22Rv1 (cell line): ENCODE measurements around the gene ZNF492.

Experiments used
- H3K27ac ChIP-seq: fragments of 450-650 bp; 2 replicates; pipeline ENCODE4 v1.5.1; 2017
- ZFX ChIP-seq: fragments of 450-650 bp; IDR thresholded peaks from 2 replicates; pipeline ENCODE4 v1.6.1; 2017; ENCODE audit warnings: antibody characterized with exemption, borderline replicate concordance
- TF ChIP-seq, protein P1 (sequence below): fragments of 450-650 bp; IDR thresholded peaks from 2 replicates; pipeline ENCODE4 v1.5.1; 2017; ENCODE audit warnings: mild to moderate bottlenecking

ZNF492 gene

DNA sequence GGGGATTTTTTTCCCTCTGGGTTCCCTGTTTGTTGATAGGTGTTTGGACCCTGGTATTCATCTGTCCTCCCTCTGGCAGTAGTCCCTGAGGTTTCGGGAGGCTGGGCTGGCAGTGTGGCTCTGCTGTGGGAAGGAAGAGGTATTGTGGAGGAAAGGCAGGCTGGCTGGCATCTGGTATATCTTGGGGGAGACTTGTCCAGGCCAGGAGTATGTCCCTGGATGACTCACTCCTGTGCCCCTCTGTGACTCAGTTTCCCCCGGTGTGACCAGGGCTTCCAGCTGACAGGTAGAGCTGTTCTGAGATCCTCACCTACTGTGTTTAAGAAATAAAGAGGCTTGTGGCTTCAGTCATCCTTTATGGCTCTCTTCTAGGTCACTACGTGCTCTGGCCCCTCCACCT lies 14.2 kb upstream of the ZNF492 start:
- TF ChIP-seq, protein P1, sequence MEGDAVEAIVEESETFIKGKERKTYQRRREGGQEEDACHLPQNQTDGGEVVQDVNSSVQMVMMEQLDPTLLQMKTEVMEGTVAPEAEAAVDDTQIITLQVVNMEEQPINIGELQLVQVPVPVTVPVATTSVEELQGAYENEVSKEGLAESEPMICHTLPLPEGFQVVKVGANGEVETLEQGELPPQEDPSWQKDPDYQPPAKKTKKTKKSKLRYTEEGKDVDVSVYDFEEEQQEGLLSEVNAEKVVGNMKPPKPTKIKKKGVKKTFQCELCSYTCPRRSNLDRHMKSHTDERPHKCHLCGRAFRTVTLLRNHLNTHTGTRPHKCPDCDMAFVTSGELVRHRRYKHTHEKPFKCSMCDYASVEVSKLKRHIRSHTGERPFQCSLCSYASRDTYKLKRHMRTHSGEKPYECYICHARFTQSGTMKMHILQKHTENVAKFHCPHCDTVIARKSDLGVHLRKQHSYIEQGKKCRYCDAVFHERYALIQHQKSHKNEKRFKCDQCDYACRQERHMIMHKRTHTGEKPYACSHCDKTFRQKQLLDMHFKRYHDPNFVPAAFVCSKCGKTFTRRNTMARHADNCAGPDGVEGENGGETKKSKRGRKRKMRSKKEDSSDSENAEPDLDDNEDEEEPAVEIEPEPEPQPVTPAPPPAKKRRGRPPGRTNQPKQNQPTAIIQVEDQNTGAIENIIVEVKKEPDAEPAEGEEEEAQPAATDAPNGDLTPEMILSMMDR, result no peak
- no peak for TF ChIP-seq ZFX
- no peak overlapping the region for H3K27ac ChIP-seq

DNA sequence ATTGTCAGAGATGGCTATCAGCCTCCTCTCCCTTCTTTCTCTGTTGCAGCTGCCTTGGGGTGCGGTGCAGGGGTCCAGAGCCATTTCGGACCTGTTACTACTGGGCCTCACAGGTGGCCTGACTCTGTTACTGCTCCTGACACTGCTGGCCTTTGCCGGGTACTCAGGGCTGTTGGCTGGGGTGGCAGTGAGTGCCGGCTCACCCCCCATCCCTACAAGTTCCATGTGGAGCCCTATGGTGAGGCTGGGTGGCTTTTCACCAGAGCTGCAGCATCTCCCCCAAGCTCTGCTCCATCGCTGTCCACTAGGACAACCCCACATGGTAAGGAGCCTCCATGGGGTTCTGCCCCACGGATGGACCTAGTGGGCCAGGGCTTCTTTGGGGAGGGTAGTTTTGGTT lies 13.7 kb upstream of the ZNF492 start:
- TF ChIP-seq, protein P1, result no peak
- TF ChIP-seq ZFX, result no peak

DNA sequence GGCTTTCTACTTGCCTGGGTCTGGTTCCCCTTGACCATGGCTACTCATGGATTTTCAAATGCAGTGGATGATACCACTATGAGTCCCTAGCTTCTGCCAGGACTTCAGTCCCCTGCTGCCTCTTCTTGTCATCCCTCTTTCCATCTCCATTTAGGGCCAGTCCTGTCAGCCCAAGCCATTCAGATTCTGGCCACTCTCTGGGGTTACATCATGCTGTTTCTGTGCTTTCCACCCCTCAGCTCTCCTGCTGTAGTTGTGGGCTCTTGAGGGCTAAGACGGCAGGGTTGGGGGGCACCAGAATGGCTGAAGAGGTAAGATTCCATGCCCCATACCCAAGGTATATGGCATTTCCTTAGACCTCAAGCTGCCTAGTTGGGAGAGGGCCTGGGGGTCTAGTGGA lies 13.2 kb upstream of the ZNF492 start:
- TF ChIP-seq, protein P1, result no peak
- TF ChIP-seq ZFX, result no peak
- no peak overlapping the region for H3K27ac ChIP-seq

More for the DNA sequence above, 13.7 kb upstream of the ZNF492 start:
- no peak overlapping the region for H3K27ac ChIP-seq

DNA sequence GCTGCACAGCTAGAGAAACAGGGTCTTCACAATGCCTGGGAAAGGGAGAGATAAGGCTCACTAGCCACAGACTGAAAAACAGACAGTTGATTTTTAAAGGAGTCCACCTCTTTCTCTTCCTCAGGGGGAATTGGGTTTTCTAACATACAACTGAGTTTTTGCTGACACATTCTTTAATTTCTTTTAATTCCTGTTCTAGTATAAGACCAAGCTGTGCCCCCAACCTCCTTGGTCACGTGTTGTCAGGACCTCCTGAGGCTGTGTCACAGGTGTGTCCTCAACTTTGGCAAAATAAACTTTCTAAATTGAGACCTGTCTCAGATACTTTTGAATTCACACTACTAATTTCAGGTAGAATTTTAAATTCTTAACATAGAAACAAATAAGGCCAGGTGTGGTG lies 12.1 kb upstream of the ZNF492 start:
- H3K27ac ChIP-seq, result no peak overlapping the region
- no peak for TF ChIP-seq ZFX
- TF ChIP-seq, protein P1, result no peak

DNA sequence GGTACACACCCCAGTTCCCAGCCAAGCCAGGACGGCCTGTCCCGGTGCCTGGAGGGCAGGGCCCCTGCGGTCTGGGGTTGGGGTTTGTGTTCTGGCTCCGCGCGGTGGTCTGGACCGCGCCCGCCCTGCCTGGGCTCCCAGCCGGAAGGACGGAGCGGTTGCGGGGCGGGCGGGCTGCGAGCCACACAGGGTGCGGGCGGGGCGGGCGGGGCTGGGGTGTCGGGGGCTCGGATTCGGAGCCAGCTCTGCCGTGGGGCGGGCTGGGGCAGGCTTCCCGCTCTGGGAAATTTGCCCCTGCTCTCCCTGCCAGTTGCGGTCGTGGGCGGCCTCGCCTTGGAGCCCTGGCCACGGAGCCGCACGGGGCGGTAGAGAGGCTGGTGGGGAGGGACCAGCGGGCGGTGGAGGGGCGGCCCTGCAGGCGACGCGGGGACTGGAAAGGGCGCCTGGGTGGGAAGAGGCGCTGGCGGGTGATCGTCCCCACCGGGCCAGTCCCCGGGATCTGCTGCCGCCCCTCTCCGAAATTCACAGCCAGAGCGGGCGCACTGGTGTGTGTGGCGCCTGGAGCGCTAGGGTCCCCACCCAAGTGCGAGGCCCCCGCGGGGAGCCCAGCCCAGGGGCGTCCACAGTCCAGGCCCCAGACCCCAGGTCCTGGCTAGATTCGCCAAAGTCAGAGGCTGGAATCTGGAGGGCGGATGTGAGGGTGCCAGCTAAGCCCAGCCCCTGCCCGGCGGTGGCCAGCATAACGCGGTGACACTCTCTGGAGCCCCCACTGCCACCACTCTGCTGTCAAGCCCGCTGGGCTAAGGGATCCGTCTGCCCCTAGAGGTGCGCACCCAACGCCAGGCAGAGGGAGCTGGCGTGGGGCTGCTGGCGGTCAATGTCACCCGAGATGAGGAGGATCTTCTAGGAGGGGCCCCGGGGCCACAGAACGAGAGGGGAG lies 11.0 kb upstream of the ZNF492 start:
- TF ChIP-seq ZFX, result no peak
- TF ChIP-seq, protein P1, result peak; percentile 43
- H3K27ac ChIP-seq, result no peak overlapping the region

DNA sequence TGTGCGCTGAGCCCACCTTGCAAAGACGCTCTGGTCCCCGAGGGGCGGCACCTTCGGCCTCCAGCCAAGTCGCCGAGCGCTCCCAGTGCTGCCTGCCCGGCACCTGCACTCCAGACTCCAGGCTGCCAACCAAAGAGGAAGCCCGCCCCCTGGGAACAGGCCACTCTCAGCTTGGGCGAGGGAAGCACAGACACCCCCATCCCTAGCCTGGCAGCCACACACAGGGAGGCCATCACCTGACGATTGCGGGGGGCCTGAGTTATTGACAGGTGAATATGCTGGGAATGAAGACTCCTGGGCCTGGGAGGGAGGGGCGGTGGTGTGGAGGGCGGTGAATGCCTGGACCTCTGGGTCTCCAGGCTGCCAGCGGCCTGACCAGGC lies 10.3 kb upstream of the ZNF492 start:
- no peak overlapping the region for H3K27ac ChIP-seq
- TF ChIP-seq, protein P1, result no peak
- no peak for TF ChIP-seq ZFX

DNA sequence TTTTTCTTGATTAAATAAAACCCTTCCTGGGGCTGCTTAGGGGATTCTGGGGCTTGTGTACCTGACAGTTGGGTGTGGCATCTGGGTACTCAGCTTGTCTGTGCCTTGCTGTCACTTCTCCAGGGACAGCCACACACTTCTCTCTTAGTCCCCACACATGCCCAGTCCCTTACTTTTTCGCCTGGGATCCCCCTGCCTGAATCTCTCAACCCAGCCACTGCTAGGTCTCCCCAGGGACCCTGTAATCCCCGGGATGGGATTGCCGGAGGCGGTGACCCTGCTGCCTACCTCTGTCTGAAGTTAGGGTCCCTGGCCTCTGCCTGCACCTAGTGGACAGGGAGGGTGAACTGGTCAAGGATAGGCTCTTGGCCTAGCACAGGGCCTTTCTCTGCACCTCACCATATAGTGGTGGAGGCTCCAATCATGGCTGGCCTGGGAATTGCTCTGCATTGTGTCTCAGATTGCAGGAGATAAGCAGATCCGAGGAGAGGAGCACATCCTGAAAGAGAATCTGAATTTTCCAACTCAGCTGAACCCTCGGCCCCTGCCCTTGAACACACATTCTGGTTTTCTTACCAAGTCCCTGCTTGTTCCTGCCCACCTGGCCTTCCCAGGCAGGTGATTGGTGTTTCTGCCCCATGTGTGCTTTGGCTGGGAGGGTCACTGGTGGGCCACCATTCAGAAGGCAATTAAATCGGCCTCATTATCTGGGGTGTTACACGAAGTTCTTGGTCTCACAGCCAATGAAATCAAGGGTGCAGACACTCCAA lies 8.7 kb upstream of the ZNF492 start:
- TF ChIP-seq ZFX, result no peak
- TF ChIP-seq, protein P1, result no peak

More for the DNA sequence above, 8.7 kb upstream of the ZNF492 start:
- no peak overlapping the region for H3K27ac ChIP-seq
